ENCODE results near the gene PHLPP2.
A peak's percentile ranks its signal among the peaks of the same experiment; 100 is the strongest.

DNA sequence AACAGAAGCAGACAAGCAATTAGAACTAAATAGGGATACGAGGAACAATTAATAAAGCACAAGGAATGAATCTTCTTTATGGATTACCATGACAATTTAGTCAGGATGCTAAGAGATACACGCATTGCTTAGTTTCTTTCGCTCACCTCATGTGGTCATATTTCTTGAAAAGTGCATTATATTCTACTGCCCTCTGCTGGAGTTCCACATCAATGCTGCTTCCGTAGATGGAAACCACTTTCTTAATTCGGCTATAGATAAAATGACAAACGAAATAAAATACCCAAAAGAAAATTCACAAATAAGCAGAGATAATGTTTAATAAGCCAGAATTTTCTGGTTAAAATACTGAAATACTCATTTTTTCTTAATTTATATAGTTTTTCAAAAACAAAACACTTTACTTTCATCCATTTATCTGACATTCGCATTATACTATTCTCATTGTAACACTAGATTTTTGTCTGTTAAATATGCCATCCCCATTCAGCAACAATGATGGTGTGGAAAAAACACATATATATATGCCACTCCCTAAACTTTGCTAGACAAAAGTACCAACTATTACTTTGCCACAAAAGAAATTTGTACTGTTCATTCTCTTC lies 22.0 kb upstream of the PHLPP2 start:
- TF ChIP-seq EZH2 (IDR thresholded peaks at IDR 0.05; ENCODE audit: borderline replicate concordance, low read depth, low read length, severe bottlenecking) (no peak), CTCF (IDR thresholded peaks at IDR 0.05; ENCODE audit: borderline replicate concordance, extremely low read depth, low read length, poor library complexity, severe bottlenecking) (peak; percentile 79)

Measured in DND-41 (cell line).